Panc1 (cell line): Measurements from ENCODE around the gene PADI6. TPM values are rescaled to one million over a fixed set of nuclear protein-coding genes. Genes with fewer than 3 reads are reported as not detected.

ENCODE experiments used
- ATAC-seq: fragments of 200-7000 bp; cut with Tn5 transposase; 2 replicates; pipeline ENCODE4 v1.9.1; 2020; ENCODE audit warnings: mild to moderate bottlenecking, moderate library complexity
- BruUV-seq: library from RNA; stranded (reverse); fragments of 400-500 nt; replicated peaks from 2 replicates; lab custom pipeline; 2021; lab: Mats Ljungman, UMichigan
- CTCF ChIA-PET: fragments of 300-600 bp; sonication (Branson Sonifier 250); formaldehyde crosslinking; loops from one replicate; lab custom pipeline; 2022; ENCODE audit warnings: antibody characterized with exemption; lab: Charles Lee
- POLR2A ChIA-PET: fragments of 300-600 bp; sonication (Branson Sonifier 250); formaldehyde crosslinking; loops from one replicate; lab custom pipeline; 2022; ENCODE audit warnings: antibody characterized with exemption; lab: Charles Lee
- DNase-seq: peaks from one replicate; pipeline ENCODE4 v3.0.0-alpha.2; 2010; ENCODE audit warnings: low read depth, low spot score
- H3K27ac ChIP-seq: 2 replicates; pipeline ENCODE4 v1.5.1; 2011; ENCODE audit warnings: mild to moderate bottlenecking, low read length, inconsistent platforms
- H3K27me3 ChIP-seq: fragments of 200-500 bp; sonication (Bioruptor generic); 2 replicates; pipeline ENCODE4 v1.6.0; 2014; ENCODE audit warnings: low read length, inconsistent platforms; ENCODE audit not compliant: control insufficient read depth, insufficient read depth
- H3K36me3 ChIP-seq: fragments of 200-500 bp; sonication (Bioruptor generic); 2 replicates; pipeline ENCODE4 v1.5.1; 2014; ENCODE audit warnings: inconsistent platforms, mild to moderate bottlenecking, low read length, moderate library complexity; ENCODE audit not compliant: control insufficient read depth, insufficient read depth
- H3K4me1 ChIP-seq: 2 replicates; pipeline ENCODE4 v1.5.1; 2011; ENCODE audit warnings: inconsistent platforms, mild to moderate bottlenecking, low read length, moderate library complexity; ENCODE audit not compliant: control insufficient read depth, insufficient read depth
- H3K4me3 ChIP-seq, 2 experiments: 2 replicates each; pipeline ENCODE4 v1.5.1; 2011 to 2012; ENCODE audit warnings: low read depth in 2 of 2, low read length in 2 of 2, mild to moderate bottlenecking in 2 of 2, inconsistent platforms in 1 of 2, moderate library complexity in 1 of 2
- H3K9me3 ChIP-seq: fragments of 200-500 bp; sonication (Bioruptor generic); 2 replicates; pipeline ENCODE4 v1.5.1; 2014; ENCODE audit warnings: low read depth, mild to moderate bottlenecking, inconsistent platforms, low read length, moderate library complexity; ENCODE audit not compliant: control insufficient read depth, insufficient read depth
- POLR2AphosphoS5 ChIP-seq: IDR thresholded peaks from 2 replicates; pipeline ENCODE4 v1.6.1; 2012; ENCODE audit warnings: mild to moderate bottlenecking, low read depth, low read length, moderate library complexity
- SIN3A ChIP-seq: IDR thresholded peaks from 2 replicates; pipeline ENCODE4 v1.6.1; 2012; ENCODE audit warnings: low read depth, mild to moderate bottlenecking, low read length, moderate library complexity, borderline replicate concordance; ENCODE audit not compliant: insufficient read depth
- TCF7L2 ChIP-seq: IDR thresholded peaks from 2 replicates; pipeline ENCODE4 v1.6.1; 2011; ENCODE audit warnings: mild to moderate bottlenecking, low read depth, low read length, inconsistent platforms
- in situ Hi-C: cut with HindIII; loops from 2 replicates; pipeline ENCODE4 v1.10.0; 2016; ENCODE audit warnings: low sequenced_read_pairs, low pct_unique_long_range_greater_than_20kb
- intact Hi-C: fragments of 100-400 bp; cut with micrococcal nuclease; formaldehyde crosslinking; loops from one replicate; pipeline ENCODE4 v1.10.0; 2022; ENCODE audit not compliant: unreplicated experiment
- total RNA-seq: library from RNA; stranded (reverse); gene quantifications from one replicate; pipeline ENCODE4 v1.2.1, GENCODE V29; 2021; ENCODE audit not compliant: unreplicated experiment
- TF ChIP-seq, protein P1 (sequence below), 2 experiments: IDR thresholded peaks; 2 replicates each; pipeline ENCODE4 v1.6.1; 2011 to 2012; ENCODE audit warnings: low read depth in 2 of 2, control low read depth in 1 of 2, low read length in 1 of 2, mild to moderate bottlenecking in 1 of 2, moderate library complexity in 1 of 2; ENCODE audit not compliant: insufficient read depth in 1 of 2
- TF ChIP-seq, protein P2 (sequence below): fragments of 450-650 bp; IDR thresholded peaks from 2 replicates; pipeline ENCODE4 v1.5.1; 2017; ENCODE audit warnings: mild to moderate bottlenecking

PADI6 gene
- total RNA-seq, 1 experiment from 2014 or later, result not detected

DNA sequence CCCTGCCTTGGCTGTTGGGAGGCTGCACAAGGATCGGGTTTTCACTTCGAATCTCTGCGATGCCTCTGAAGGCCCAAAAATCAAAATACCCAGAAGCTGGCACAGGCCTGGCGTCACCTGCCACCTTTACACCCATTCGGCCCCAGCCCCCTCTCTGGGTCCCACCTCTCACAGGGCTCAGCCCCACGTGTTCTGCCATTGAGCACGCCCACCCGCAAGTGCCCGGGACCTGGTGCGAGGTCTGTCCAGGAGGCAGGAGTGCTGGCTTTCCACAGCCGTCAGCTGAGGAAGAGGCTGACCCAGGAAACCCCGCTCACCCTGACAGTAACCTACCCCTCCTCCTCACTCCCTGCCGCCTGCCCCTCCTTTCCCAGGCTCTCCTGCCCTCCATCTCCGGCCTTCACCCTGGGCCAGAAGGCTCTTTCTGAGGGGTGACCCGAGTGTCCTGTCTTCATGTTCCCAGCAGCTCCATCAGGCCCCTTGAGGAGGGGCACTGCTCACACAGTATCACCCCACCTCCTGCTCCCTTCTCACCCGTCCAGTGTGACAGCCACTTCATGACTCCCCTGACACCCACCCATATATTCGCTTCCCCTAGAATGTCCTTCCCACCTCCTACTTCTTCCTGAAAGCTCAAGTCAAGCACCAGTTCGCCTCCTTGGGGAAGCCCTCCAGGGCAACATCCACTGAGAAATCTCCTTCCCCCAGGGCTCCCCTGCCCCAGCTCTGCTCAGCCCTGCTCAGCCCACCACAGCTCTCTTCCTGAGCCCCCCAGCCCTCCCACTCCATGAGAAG is 54.0 kb downstream of the PADI6 start:
- CTCF ChIA-PET, result no interaction called here
- POLR2A ChIA-PET, result no interaction called here

DNA sequence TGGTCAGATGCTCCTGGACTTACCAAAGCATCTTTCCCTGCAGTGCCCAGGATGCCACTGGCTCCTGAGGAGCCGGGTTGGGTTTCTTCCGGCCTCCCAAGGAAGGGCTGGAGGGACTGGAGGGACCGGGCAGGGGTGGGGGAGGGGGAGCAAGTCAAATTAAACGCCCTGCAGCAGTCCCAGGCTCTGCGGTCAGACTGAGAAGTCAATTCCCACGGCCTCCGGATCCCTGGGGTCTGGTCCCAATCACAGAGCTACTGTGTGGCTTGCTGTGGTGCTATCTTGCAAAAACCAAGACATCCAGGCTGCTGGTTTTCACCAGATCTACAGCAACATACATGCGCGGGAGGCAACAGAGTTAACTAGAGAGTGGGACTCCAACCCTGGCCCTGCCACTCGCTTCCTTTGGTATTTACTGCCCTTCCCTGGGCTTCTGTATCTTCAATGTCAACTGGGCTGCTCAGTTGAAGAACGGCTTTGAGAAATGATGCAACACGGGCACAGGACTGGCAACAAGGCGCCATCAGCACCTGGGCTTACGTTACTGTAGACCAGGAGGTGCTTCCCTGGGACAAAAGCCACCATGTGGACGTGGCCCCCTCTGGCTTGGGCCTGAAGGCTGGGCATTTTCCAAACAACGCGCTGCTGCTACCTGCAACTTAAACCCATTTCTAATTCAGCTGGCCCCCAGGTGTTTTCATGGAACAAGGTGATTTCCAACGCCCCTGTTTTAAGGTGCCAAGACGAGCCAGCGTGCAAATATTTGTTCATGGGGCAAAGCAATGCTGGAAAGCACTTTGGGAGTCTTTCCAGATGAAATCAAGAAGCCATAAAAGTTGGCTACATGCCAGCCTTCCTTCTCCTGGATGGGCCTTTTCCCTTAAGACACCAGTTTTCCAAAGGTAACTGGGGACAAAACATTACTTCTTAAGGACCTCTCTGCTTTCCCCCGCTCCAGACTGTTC is 56.0 kb downstream of the PADI6 start:
- in situ Hi-C loops, result no loop called here
- ATAC-seq, result no peak
- no TSS peak for BruUV-seq
- no peaks in the 10 kb centered on the region; the same call in 1 of the 2 replicates for H3K4me1 ChIP-seq
- CTCF ChIA-PET, result no interaction called here
- DNase-seq, result no peak
- intact Hi-C loops, result no loop called here
- peaks cover 24% of the 10 kb centered on the region for H3K36me3 ChIP-seq
- TF ChIP-seq POLR2AphosphoS5, result no peak
- no peak for TF ChIP-seq TCF7L2
- TF ChIP-seq, protein P1, sequence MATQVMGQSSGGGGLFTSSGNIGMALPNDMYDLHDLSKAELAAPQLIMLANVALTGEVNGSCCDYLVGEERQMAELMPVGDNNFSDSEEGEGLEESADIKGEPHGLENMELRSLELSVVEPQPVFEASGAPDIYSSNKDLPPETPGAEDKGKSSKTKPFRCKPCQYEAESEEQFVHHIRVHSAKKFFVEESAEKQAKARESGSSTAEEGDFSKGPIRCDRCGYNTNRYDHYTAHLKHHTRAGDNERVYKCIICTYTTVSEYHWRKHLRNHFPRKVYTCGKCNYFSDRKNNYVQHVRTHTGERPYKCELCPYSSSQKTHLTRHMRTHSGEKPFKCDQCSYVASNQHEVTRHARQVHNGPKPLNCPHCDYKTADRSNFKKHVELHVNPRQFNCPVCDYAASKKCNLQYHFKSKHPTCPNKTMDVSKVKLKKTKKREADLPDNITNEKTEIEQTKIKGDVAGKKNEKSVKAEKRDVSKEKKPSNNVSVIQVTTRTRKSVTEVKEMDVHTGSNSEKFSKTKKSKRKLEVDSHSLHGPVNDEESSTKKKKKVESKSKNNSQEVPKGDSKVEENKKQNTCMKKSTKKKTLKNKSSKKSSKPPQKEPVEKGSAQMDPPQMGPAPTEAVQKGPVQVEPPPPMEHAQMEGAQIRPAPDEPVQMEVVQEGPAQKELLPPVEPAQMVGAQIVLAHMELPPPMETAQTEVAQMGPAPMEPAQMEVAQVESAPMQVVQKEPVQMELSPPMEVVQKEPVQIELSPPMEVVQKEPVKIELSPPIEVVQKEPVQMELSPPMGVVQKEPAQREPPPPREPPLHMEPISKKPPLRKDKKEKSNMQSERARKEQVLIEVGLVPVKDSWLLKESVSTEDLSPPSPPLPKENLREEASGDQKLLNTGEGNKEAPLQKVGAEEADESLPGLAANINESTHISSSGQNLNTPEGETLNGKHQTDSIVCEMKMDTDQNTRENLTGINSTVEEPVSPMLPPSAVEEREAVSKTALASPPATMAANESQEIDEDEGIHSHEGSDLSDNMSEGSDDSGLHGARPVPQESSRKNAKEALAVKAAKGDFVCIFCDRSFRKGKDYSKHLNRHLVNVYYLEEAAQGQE (IDR thresholded peaks at IDR 0.05; ENCODE audit: insufficient read depth in 1 of 2, low read depth in 2 of 2, low read length in 1 of 2), result no peak
- TF ChIP-seq, protein P2, sequence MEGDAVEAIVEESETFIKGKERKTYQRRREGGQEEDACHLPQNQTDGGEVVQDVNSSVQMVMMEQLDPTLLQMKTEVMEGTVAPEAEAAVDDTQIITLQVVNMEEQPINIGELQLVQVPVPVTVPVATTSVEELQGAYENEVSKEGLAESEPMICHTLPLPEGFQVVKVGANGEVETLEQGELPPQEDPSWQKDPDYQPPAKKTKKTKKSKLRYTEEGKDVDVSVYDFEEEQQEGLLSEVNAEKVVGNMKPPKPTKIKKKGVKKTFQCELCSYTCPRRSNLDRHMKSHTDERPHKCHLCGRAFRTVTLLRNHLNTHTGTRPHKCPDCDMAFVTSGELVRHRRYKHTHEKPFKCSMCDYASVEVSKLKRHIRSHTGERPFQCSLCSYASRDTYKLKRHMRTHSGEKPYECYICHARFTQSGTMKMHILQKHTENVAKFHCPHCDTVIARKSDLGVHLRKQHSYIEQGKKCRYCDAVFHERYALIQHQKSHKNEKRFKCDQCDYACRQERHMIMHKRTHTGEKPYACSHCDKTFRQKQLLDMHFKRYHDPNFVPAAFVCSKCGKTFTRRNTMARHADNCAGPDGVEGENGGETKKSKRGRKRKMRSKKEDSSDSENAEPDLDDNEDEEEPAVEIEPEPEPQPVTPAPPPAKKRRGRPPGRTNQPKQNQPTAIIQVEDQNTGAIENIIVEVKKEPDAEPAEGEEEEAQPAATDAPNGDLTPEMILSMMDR, result no peak
- no peak for TF ChIP-seq SIN3A
- POLR2A ChIA-PET, result no interaction called here
- H3K9me3 ChIP-seq, result no peaks in the 10 kb centered on the region
- H3K27me3 ChIP-seq, result no peaks in the 10 kb centered on the region
- no peak overlapping the region for H3K4me3 ChIP-seq
- H3K27ac ChIP-seq, result peak overlapping the region; percentile 40; the same call in 1 of the 2 replicates

More for the DNA sequence above, 54.0 kb downstream of the PADI6 start:
- ATAC-seq, result peak; percentile 20; the same call in 1 of the 2 replicates
- intact Hi-C loops (no loop called here), in situ Hi-C loops (no loop called here)
- no peak overlapping the region for H3K27ac ChIP-seq
- H3K9me3 ChIP-seq, result no peaks in the 10 kb centered on the region
- peaks cover 24% of the 10 kb centered on the region for H3K36me3 ChIP-seq
- no peaks in the 10 kb centered on the region for H3K27me3 ChIP-seq
- no TSS peak for BruUV-seq
- no peaks in the 10 kb centered on the region; the same call in 1 of the 2 replicates for H3K4me1 ChIP-seq
- TF ChIP-seq, protein P2, result no peak
- TF ChIP-seq POLR2AphosphoS5, result no peak
- no peak for TF ChIP-seq SIN3A
- TF ChIP-seq, protein P1 (IDR thresholded peaks at IDR 0.05; ENCODE audit: insufficient read depth in 1 of 2, low read depth in 2 of 2, low read length in 1 of 2), result no peak
- TF ChIP-seq TCF7L2, result no peak
- no peak overlapping the region for H3K4me3 ChIP-seq
- DNase-seq, result no peak
